HG03575 (cell line): ENCODE results near the gene ZNF316.
"Not testable (repeated sequence)": the region's sequence is repeated elsewhere in the genome, so short reads cannot be mapped to it uniquely, and the experiment has no call there.

Experiments
- ATAC-seq: cut with Tn5 transposase; IDR thresholded peaks from one replicate; pipeline ENCODE4 v1.9.1; 2021; ENCODE audit not compliant: unreplicated experiment, insufficient number of reproducible peaks, low FRiP score; ENCODE audit errors: extremely low read depth

The ZNF316 gene

DNA sequence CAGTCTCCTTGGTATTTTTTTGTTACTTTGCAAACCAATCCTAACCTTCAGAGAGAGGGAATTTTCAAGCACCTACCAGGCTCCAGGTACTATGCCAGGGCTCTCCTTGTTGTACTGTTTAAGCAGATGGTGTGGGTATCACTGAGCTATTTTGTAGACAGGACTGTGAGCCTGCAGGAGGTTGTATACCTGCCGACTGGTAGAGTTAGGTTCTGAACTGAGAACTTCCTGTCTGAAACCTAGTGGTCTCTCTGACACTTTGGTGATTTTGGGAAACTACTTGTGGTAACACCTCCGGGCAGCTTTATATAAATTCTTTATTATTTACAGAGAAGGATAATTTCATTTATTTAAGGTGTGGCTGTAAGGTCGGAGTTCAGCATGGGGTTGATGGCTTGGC lies 17.2 kb upstream of the ZNF316 start:
- no peak for ATAC-seq

DNA sequence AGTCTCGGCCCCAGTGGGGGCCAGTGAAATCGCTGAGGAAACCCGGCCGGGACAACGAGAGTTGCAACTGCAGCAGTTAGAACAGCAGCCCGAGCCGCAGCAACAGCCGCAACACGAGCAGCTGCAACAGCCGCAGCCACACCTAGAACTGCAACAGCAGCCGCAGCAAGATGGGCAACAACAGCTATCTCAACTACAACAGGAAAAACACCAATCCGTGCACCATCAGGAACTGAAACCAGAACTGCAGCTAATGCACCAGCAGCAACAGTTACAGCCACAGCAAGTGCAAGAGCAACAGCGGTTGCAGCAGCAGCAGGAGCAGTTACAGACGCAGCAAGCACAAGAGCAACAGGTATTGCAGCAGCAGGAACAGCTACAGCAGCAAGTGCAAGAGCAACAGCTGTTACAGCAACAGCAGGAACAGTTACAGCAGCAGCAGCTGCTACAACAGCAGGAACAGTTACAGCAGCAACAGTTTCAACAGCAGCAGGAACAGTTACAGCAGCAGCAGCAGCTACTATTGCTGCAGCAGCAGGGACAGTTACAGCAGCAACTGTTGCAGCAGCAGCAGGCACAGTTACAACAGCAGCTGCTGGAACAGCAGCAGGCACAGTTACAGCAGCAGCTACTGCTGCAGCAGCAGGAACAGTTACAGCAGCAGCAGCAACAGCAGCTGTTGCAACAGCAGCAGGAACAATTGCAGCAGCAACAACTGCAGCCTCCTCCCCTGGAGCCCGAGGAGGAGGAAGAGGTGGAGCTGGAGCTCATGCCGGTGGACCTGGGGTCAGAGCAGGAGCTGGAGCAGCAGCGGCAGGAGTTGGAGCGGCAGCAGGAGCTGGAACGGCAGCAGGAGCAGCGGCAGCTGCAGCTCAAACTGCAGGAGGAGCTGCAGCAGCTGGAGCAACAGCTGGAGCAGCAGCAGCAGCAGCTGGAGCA lies 15.7 kb upstream of the ZNF316 start:
- ATAC-seq = no peak

DNA sequence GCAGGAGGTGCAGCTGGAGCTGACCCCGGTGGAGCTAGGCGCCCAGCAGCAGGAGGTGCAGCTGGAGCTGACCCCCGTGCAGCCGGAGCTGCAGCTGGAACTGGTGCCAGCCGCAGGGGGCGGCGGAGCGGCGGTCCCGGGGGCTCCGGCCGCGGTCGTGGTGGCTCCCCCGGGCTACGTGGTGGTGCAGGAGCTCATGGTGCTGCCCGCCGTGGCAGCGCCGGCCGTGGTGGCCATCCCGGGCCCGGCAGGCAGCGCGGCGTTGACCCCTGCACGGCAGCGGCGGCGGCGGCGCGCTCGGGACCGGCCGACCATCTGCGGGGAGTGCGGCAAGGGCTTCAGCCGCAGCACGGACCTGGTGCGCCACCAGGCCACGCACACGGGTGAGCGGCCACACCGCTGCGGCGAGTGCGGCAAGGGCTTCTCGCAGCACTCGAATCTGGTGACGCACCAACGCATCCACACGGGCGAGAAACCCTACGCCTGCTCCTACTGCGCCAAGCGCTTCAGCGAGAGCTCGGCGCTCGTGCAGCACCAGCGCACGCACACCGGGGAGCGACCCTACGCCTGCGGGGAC lies 14.9 kb upstream of the ZNF316 start:
- ATAC-seq = no peak

DNA sequence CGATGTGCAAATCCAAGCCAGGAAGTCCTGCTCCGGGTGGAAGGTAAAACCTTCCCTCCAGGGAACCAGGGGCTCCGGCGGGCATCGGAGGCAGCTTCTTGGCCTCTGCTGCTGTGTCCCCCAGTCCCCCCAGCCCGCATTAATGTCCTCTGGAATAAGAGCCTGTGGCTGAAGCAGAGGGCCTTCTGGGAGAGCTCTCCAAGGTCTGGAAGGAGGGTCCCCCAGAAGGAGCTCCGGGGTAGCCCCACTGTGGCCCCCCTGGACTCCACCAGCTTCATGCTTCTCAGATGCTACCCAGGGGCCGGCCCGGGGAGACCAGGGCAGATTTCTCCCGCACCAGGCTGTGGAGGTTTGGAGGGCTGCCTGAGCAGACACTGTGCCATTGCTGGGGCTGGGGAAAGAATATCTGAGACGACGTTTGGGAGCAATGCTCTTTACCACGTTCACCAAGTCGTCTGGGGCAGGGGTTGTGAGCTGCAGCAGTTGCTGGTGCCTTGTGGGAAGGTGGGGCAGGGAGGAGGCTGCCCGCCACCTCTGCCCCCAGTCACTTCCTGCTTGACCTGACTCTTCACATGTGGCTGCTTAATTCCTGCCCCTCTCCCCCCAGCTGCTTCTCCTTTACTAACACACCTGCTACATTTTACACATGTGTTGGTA lies 13.4 kb upstream of the ZNF316 start:
- ATAC-seq = no peak

DNA sequence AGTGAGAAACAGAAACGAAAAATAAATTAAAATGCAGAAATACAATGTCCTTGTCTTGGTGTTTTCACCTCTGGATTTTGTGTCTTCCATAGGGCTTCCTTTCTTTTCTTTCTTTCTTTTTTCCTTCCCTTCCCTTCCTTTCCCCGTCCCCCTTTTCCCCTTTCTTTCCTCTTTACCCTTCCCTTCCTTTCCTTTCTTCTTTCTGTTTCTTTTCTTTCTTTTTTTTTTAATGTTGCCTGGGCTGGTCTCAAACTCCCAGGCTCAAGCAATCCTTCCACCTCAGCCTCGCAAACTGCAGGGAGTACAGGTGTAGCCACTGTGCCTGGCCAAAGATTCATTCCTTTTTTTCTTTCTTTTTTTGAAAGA lies 12.9 kb upstream of the ZNF316 start:
- ATAC-seq = no peak

DNA sequence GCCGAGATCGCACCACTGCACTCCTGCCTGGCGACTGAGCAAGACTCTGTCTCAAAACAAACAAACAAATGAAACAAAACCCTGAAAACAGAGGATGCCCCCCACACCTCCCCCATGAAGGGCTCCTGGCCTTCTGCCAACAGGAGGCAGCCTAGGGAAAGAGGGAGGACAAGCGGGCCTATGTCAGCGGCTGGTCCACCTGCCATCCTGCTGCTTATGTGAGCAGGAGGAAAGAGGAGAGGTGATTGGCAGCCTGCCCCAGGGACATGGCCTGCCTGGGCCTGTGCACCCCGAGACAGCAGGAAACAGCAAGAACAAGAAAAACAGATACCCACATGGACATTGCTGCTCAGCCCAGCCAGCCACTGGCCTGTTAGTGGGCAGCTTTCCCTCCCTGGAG lies 9.1 kb upstream of the ZNF316 start:
- no peak for ATAC-seq

DNA sequence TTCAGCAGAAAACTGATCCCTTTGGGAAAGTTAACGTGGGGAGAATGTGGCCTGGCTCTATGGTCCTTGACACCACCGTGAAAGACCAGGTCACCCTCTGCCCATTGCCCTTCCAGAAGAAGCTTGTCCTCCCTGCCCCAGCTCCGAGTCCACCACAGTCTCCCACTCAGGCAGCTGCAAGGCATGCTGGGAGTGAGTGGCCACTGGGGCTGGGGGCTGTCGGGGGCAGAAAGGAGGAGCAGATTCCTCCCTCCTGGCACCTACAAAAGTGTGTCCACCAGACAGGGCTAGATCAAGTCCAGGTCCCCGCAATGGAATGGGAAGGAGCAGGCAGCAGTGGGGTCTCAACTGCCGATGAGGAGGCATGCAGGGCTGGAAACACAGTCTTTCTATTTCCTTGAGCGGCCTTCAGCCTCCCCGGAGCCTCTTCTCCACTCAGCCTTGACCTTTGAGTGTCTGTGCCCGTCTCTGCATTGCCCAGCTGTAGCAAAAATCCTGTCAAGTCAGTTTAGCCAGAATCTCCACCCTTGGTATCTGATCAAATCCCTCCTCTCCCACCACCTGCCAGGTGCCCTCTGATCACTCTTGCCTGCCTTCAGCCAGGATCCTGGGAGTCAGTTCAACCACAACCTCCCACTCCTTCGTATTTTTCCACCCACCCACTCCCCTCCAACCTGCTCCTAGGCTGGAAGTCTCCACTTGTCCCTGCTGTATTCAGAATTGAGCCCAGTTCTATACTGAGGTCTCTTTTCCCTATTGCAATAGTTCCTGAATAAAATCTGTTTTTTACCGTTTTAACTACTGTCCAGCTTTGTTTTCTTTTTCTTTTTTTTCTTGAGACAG lies 6.9 kb upstream of the ZNF316 start:
- no peak for ATAC-seq

DNA sequence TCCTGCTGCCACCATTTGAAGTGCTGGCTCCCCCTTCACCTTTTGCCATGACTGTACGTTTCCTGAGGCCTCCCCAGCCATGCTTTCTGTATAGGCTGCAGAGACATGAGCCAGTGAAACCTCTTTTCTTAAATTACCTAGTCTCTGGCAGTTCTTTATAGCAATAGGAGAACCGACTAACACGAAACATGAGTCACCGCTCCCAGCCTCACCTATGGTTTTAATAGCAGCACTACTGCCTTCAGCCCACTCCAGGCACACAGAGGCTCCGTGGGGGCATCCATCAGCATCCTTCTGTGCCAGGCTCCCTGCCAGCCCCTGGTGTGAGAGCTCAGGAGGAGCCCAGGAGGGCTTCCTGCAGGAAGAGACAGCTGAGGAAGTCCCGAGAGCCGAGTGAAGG lies 5.5 kb upstream of the ZNF316 start:
- ATAC-seq = no peak

DNA sequence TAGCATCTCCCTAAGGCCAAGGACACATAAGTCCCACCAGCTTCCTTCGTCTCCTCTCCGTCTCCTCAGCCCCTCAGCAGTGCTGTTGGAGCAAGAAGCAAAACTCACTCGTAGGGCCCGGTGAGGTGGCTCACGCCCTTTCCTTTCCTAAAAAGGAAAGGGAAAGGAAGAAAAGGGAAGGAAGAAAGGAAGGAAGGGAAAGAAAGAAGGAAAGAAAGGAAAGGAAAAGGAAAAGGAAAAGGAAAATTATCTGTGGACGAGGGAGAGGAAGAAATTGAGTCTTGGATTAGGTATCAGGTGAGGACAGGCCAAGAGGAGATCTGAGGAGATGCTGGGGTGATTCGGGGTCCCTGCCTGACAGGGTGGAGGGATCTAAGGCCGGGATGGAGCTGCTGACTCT lies 3.1 kb upstream of the ZNF316 start:
- ATAC-seq = no peak

DNA sequence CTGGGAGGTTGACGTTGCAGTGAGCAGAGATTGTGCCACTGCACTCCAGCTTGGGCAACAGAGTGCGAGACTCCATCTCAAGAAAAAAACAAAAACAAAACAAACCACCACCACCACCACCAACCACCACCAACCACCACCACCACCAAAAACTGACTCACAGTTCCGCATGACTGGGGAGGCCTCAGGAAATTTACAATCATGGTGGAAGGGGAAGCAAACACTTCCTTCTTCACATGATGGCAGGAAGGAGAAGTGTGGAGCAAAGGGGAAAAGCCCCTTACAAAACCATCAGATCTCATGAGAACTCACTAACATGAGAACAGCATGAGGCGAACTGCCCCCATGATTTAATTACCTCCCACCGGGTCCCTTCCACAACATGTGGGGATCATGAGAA lies 2.1 kb upstream of the ZNF316 start:
- not testable (repeated sequence) for ATAC-seq

DNA sequence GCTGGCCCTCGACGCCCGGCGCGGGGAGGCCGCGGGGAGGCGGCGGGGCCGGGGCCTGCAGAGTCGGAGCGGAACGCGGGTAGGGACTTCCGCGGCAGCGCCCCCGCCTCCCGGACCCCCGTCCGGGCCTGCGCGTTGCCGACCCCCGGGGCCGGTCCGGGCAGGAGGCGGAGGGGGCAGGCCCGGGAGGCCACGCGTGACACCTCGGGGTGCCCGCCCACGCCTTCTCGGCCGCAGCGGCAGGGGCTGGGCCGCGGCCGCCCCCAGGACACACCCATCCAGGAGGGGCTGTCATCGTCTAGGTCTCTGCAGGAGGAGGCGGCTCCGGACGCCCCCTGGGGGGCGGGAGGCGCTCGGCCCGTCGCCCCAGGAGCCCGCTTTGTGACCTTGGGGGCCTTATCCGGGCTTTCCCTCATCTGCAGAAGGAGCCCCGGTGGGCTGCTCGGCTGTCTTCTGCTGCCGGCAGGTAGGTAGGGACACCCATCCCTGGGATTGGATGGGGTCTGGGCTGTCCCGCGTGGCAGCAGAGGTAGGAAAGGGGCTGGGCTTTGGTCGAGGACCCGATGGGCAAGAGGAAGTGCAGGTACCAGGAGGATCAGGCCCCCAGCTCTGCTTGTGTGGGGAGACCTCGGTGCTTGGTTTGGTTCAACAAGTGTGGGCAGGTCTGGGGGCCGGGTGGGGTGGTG lies 569 bp downstream of the ZNF316 start:
- ATAC-seq = no peak

DNA sequence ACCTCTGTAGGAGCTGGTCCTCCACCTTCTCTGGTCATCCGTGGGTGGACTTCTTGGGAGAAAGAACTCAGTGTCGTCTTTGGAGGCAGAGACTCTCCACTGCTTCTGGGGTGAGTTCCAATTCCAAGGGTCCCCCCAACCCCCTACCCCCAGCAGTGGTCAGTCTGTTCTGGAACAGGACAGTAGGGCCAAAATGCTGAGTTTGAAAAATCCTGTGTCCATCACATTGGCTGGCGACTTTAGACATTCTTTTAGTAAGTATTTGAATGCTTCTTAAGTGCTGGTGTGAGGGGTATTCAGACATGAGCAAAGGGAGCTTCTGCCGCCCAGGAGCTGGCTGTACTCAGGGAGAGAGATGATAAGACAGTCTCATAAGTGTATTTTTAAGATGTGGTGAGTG lies 1.9 kb downstream of the ZNF316 start:
- ATAC-seq = no peak

DNA sequence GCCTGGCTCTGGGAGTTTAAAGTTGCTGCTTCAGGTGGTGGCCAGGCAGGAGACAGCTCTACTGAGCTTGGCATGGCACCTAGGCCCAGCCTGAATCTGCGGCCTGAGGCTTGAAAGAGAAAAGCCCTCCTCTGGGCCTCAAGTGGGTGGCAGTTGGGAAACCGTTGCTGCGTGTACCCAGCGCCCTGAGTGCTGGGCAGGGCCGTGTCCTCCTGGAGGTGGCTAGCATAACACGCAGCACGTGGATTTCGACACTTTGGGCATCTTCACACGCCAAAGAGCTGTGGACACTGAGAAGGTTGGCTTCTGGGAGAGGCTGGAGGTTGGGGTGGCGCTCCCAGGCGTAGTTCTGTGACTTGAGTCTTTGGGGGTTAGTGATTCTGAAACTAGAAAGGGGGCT lies 2.5 kb downstream of the ZNF316 start:
- ATAC-seq = no peak

DNA sequence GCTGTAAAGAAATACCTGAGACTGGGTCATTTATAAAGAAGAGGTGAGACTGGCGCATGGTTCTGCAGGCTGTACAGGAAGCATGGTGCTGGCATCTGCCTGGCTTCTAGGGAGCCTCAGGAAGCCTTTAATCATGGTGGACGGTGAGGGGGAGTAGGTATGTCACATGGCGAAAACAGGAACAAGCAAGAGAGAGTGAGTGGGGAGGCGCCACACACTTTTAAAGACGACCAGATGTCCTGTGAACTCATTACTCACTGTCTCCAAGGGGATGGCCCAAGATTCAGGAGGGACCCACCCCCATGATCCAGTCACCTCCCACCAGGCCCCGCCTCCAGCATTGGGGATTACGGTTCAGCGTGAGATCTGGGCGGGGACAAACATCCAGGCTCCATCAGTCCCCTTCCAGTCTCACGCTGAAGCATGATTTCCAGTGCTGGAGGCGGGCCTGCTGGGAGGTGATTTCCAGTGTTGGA lies 3.2 kb downstream of the ZNF316 start:
- no peak for ATAC-seq

DNA sequence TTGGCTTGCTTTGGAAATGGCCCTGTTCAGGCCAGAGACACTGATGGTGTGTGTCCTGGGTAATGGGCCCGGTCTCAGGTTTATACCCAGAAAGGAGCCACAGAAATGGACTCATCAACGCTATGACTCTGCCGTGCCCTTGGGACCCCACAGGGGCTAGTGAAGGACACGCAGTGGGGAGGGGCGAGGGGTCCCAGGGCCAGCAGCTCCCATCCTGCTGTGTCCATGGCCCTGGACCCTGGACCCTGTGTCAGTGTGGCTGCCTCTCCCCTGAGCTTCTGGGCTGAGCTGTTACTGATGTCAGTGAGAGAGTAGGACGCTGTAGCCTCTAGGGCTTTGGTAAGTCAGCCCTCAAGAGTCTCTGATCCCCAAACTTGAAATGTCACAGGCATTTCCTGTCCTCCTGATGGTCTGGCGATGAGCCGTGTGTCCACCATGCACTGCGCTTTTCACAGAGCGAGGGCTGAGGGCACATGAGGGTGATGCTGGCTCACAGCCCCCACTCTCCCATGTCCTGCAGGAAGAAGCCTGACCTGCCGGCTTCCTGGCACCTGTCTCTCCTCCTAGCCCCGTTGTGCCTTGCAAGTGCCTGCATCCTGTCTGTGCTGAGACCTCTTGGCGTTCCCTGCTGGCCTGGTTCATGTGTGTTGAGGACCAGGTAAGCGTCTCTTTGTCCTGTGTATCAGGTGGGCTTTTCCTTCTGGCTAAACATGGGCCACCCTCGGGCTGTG lies 4.4 kb downstream of the ZNF316 start:
- ATAC-seq = no peak

DNA sequence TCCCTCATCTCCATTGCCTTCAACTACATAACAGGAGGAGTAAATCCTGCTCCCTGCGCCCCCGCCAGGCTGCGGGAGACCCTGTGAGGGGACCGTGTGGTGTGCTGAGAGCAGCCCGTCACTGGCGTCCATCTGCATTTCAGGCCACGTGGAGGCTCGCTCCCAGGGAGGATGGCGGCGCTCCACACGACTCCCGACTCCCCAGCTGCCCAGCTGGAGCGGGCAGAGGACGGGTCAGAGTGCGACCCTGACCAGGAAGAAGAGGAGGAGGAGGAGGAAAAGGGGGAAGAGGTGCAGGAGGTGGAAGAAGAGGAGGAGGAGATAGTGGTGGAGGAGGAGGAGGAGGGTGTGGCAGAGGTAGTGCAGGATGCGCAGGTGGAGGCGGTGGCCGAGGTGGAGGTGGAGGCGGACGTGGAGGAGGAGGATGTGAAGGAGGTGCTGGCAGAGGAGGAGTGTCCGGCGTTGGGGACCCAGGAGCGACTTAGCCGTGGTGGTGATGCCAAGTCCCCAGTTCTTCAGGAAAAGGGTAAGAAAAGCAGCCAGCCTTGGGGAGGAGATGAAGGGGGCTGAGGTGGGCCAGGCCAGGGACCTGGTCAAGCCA lies 5.2 kb downstream of the ZNF316 start:
- ATAC-seq = no peak

DNA sequence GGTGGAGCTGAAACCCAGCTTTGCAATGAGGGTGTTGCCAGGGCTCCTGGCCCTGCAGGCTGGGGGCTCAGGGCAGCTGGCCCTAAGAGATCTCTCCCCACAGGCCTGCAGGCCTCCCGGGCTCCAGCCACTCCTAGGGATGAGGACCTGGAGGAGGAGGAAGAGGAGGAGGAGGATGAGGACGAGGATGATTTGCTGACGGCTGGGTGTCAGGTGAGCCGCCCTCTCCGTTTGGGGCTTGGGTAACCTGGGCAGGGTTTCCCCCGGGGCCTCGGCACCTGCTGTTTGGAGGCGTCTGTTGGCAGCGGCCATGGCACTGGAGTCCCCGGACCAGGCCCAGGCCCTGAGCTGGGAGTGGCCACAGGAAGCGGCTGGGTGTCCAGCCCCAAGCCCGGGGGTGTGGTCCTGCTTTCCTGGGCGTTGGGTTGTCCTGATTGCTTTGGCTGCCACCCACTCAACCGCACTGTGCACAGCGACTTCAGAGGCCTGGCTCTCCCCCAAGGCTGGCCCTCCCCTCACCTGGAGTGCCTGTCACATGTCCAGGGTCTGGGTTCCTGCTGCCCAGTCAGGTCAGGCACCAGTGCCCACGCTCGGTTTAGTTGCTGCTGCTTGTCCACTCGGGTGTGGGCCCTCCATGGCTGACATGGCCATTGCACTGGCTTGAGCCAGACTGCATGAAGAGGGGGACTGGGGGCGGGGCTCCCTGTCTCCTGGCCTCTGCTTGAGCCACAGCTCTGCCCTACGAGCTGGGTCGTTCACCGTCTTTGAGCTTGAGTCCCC lies 5.9 kb downstream of the ZNF316 start:
- ATAC-seq = no peak
